Muscle layer of duodenum (tissue), 2 donors: ENCODE data around the gene MEIKIN.

Source experiments
- H3K27ac ChIP-seq: one replicate; pipeline ENCODE4 v1.7.0; 2013; ENCODE audit warnings: mild to moderate bottlenecking, low read length
- H3K27me3 ChIP-seq: one replicate; pipeline ENCODE4 v1.7.0; 2013; ENCODE audit warnings: low read depth, mild to moderate bottlenecking, control low read depth, low read length
- H3K36me3 ChIP-seq, 2 donors: one replicate each; pipeline ENCODE4 v1.7.0; 2013; ENCODE audit warnings: low read length in 2 of 2, control low read depth in 1 of 2, mild to moderate bottlenecking in 1 of 2; ENCODE audit not compliant: insufficient read depth in 2 of 2, control insufficient read depth in 1 of 2
- H3K4me1 ChIP-seq, 2 donors: one replicate each; pipeline ENCODE4 v1.7.0; 2013; ENCODE audit warnings: low read length in 2 of 2, mild to moderate bottlenecking in 2 of 2, control low read depth in 1 of 2, moderate library complexity in 1 of 2; ENCODE audit not compliant: insufficient read depth in 2 of 2, control insufficient read depth in 1 of 2
- H3K4me3 ChIP-seq, 2 donors: one replicate each; pipeline ENCODE4 v1.7.0; 2013; ENCODE audit warnings: low read length in 2 of 2, low read depth in 1 of 2, mild to moderate bottlenecking in 1 of 2
- H3K9me3 ChIP-seq, 2 donors: one replicate each; pipeline ENCODE4 v1.7.0; 2013; ENCODE audit warnings: low read length in 2 of 2, control low read depth in 1 of 2, mild to moderate bottlenecking in 1 of 2; ENCODE audit not compliant: control insufficient read depth in 1 of 2
- donor health status: healthy.

The MEIKIN gene

GRCh38 chr5:131795879-131796792 is 149.3 kb downstream of the MEIKIN start:
- Histone ChIP-seq H3K27ac (peak overlapping the region; percentile 88), H3K27me3 (no peaks in the 10 kb centered on the region), H3K36me3 (peaks cover 0 to 8% of the 10 kb centered on the region in 2 donors), H3K9me3 (no peaks in the 10 kb centered on the region), H3K4me1 (peaks cover 4 to 35% of the 10 kb centered on the region in 2 donors), H3K4me3 (peak overlapping the region; percentile 92 to 98)

DNA sequence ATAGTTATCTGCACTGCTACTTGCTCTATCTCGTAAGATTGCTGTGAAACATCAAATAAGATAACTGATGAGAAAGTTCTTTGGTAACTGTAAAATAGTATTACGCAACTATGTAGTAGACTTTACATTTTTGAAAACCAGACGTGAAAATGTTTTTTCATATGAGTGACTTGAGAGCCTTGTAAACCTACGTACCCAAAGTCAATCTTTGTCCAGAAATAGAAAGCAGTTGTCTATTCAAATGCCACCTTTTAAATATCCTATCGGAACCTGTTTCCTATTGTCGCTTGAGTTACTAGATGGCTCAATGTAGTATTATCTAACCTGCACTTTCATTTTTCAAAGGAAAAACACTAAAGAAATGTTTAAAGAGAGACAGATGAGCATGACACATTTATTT is 150.2 kb downstream of the MEIKIN start:
- Histone ChIP-seq H3K4me3 (peak overlapping the region; percentile 92 to 98), H3K9me3 (no peaks in the 10 kb centered on the region), H3K27ac (peak overlapping the region; percentile 88), H3K36me3 (peaks cover 0 to 8% of the 10 kb centered on the region in 2 donors), H3K27me3 (no peaks in the 10 kb centered on the region), H3K4me1 (peaks cover 4 to 40% of the 10 kb centered on the region in 2 donors)

GRCh38 chr5:131794586-131794985 is 150.9 kb downstream of the MEIKIN start:
- Histone ChIP-seq H3K4me3 (peak overlapping the region; percentile 92 to 98), H3K27me3 (no peaks in the 10 kb centered on the region), H3K9me3 (no peaks in the 10 kb centered on the region), H3K36me3 (peaks cover 0 to 8% of the 10 kb centered on the region in 2 donors), H3K27ac (no peak overlapping the region), H3K4me1 (peaks cover 4 to 40% of the 10 kb centered on the region in 2 donors)

DNA sequence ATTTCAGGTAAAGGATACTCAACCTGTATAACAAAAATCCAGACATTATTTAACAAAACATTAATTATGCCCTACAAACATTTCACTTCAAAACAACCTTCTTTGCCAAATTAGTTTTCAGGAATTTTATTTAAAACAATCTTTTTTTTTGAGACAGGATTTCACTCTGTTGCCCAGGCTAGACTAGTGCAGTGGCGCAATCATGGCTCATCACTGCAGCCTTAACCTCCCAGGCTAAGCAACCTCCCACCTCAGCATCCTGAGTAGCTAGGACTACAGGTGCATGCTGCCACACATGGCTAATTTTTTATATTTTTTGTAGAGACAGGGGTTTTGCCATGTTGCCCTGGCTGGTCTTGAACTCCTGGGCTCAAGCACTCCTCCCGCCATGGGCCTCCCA is 152.6 kb downstream of the MEIKIN start:
- Histone ChIP-seq H3K27me3 (no peaks in the 10 kb centered on the region), H3K27ac (no peak overlapping the region), H3K4me1 (peaks cover 4 to 41% of the 10 kb centered on the region in 2 donors), H3K4me3 (no peak overlapping the region), H3K36me3 (peaks cover 0 to 8% of the 10 kb centered on the region in 2 donors), H3K9me3 (no peaks in the 10 kb centered on the region)

- Histone ChIP-seq H3K4me1 (peaks cover 4 to 46% of the 10 kb centered on the region in 2 donors), H3K27me3 (no peaks in the 10 kb centered on the region), H3K4me3 (no peak overlapping the region), H3K27ac (no peak overlapping the region), H3K36me3 (peaks cover 0 to 8% of the 10 kb centered on the region in 2 donors), H3K9me3 (no peaks in the 10 kb centered on the region)
Observed at GRCh38 chr5:131791866-131792265, 153.6 kb downstream of the MEIKIN start.

DNA sequence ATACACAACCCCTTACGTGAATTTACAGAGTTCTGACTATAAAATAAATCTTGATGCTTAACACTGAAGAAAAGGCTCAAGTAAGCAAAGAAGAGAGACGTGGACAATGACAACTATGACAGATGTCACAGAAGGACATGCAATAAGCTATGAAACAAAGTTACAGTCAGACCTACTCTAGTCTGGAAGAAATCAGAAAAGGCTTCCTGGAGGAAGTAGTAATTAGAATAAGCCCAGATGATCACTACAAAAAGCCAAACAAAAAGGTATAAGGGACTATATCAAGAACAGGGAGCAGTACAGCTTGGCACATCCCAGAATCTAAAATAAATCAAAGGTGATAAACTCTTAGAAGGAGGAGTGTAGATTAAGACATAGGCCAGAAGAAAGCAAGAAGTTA is 154.9 kb downstream of the MEIKIN start:
- H3K4me1 ChIP-seq = peaks cover 4 to 49% of the 10 kb centered on the region in 2 donors

GRCh38 chr5:131789765-131790164 is 155.7 kb downstream of the MEIKIN start:
- peaks cover 4 to 41% of the 10 kb centered on the region in 2 donors for H3K4me1 ChIP-seq
- H3K27ac ChIP-seq = no peak overlapping the region
- no peaks in the 10 kb centered on the region for H3K9me3 ChIP-seq
- no peaks in the 10 kb centered on the region for H3K27me3 ChIP-seq
- H3K4me3 ChIP-seq = no peak overlapping the region
- no peaks in the 10 kb centered on the region for H3K36me3 ChIP-seq

More for the DNA sequence above, 154.9 kb downstream of the MEIKIN start:
- Histone ChIP-seq H3K4me3 (no peak overlapping the region), H3K27me3 (no peaks in the 10 kb centered on the region), H3K27ac (no peak overlapping the region), H3K36me3 (no peaks in the 10 kb centered on the region), H3K9me3 (no peaks in the 10 kb centered on the region)

GRCh38 chr5:131787736-131788135 is 157.7 kb downstream of the MEIKIN start:
- Histone ChIP-seq H3K4me1 (peaks cover 0 to 24% of the 10 kb centered on the region in 2 donors), H3K36me3 (no peaks in the 10 kb centered on the region), H3K4me3 (no peak overlapping the region), H3K9me3 (no peaks in the 10 kb centered on the region), H3K27ac (no peak overlapping the region), H3K27me3 (no peaks in the 10 kb centered on the region)

- Histone ChIP-seq H3K36me3 (no peaks in the 10 kb centered on the region), H3K4me3 (no peak overlapping the region), H3K27me3 (no peaks in the 10 kb centered on the region), H3K9me3 (no peaks in the 10 kb centered on the region), H3K27ac (no peak overlapping the region), H3K4me1 (peaks cover 0 to 24% of the 10 kb centered on the region in 2 donors)
Observed at GRCh38 chr5:131786900-131787692, 158.4 kb downstream of the MEIKIN start.

- Histone ChIP-seq H3K36me3 (no peaks in the 10 kb centered on the region), H3K9me3 (no peaks in the 10 kb centered on the region), H3K27me3 (no peaks in the 10 kb centered on the region), H3K4me1 (peaks cover 0 to 18% of the 10 kb centered on the region in 2 donors), H3K4me3 (no peak overlapping the region), H3K27ac (no peak overlapping the region)
Observed at GRCh38 chr5:131786036-131786435, 159.4 kb downstream of the MEIKIN start.

DNA sequence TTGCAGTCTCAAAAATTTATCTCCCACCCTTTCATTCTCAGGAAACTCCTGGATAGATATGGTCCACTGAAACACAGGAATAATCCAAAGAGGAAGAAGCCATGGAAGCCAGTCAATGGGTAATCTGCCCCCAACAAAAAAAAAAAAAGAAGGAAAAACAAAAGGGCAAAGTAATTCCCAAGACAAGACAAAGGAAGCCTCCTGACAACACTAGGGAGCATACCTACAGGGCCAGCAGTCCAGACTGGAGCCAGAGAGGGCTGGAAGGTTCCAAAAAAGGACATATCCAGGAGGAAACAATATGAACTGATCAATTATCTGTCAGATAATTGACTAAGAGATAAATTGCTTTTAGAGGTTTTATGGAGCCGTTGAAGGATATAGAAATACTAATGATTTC is 161.6 kb downstream of the MEIKIN start:
- no peaks in the 10 kb centered on the region for H3K36me3 ChIP-seq
- H3K4me3 ChIP-seq = no peak overlapping the region
- peaks cover 0 to 14% of the 10 kb centered on the region in 2 donors for H3K4me1 ChIP-seq
- H3K9me3 ChIP-seq = no peaks in the 10 kb centered on the region
- no peaks in the 10 kb centered on the region for H3K27me3 ChIP-seq
- no peak overlapping the region for H3K27ac ChIP-seq
